GM04504 (cell line): Measurements from ENCODE around the gene OLR1.

ENCODE experiments used
- DNase-seq: peaks from one replicate; pipeline ENCODE4 v3.0.0-alpha.2; 2012; ENCODE audit warnings: low read depth

Gene OLR1

GRCh38 chr12:10153271-10154144, 18.4 kb downstream of the OLR1 start:
- peak; percentile 44 for DNase-seq

- DNase-seq, result no peak
These were observed 20.3 kb downstream of the OLR1 start for GRCh38 chr12:10151621-10152020.

GRCh38 chr12:10147714-10148403, 24.1 kb downstream of the OLR1 start:
- DNase-seq, result peak; percentile 31

- no peak for DNase-seq
These were observed 28.8 kb downstream of the OLR1 start for GRCh38 chr12:10142976-10143589.

GRCh38 chr12:10140001-10140400, 31.9 kb downstream of the OLR1 start:
- DNase-seq, result peak; percentile 42

GRCh38 chr12:10136637-10137205, 35.2 kb downstream of the OLR1 start:
- DNase-seq, result no peak

- no peak for DNase-seq
These were observed 36.8 kb downstream of the OLR1 start for GRCh38 chr12:10135126-10135525.

GRCh38 chr12:10132850-10133370, 39.0 kb downstream of the OLR1 start:
- no peak for DNase-seq

GRCh38 chr12:10131111-10131690, 40.7 kb downstream of the OLR1 start:
- no peak for DNase-seq

- DNase-seq, result no peak
These were observed 41.9 kb downstream of the OLR1 start, which contains the start of gene CLEC7A for GRCh38 chr12:10130042-10130441. Gene CLEC7A, minus strand, starts transcription at chr12:10130199. Its CDS starts 117 bp downstream, at chr12:10130082.

GRCh38 chr12:10128687-10129086, 43.2 kb downstream of the OLR1 start:
- DNase-seq, result no peak

GRCh38 chr12:10126413-10126812, 45.5 kb downstream of the OLR1 start:
- DNase-seq, result no peak

- no peak for DNase-seq
These were observed 49.2 kb downstream of the OLR1 start for GRCh38 chr12:10122689-10123088.

GRCh38 chr12:10121278-10121677, 50.7 kb downstream of the OLR1 start:
- no peak for DNase-seq

GRCh38 chr12:10119066-10119465, 52.9 kb downstream of the OLR1 start:
- no peak for DNase-seq

- DNase-seq, result no peak
These were observed 56.0 kb downstream of the OLR1 start for GRCh38 chr12:10115890-10116289.

- no peak for DNase-seq
These were observed 56.6 kb downstream of the OLR1 start for GRCh38 chr12:10115311-10115710.

- no peak for DNase-seq
These were observed 58.0 kb downstream of the OLR1 start for GRCh38 chr12:10113920-10114319.

GRCh38 chr12:10113075-10113474, 58.9 kb downstream of the OLR1 start:
- DNase-seq, result no peak

GRCh38 chr12:10111451-10111850, 60.5 kb downstream of the OLR1 start:
- no peak for DNase-seq

GRCh38 chr12:10110256-10110844, 61.6 kb downstream of the OLR1 start:
- DNase-seq, result no peak
